NCI-H1694 treated with DMSO at 0.1 percent for 48 hours (cell line): ENCODE results near the gene SCTR.
A peak's percentile ranks its signal among the peaks of the same experiment; 100 is the strongest.

ENCODE experiments used
- DNase-seq: peaks from one replicate; lab custom pipeline; 2025; lab: John Stamatoyannopoulos, UW

The SCTR gene

DNA sequence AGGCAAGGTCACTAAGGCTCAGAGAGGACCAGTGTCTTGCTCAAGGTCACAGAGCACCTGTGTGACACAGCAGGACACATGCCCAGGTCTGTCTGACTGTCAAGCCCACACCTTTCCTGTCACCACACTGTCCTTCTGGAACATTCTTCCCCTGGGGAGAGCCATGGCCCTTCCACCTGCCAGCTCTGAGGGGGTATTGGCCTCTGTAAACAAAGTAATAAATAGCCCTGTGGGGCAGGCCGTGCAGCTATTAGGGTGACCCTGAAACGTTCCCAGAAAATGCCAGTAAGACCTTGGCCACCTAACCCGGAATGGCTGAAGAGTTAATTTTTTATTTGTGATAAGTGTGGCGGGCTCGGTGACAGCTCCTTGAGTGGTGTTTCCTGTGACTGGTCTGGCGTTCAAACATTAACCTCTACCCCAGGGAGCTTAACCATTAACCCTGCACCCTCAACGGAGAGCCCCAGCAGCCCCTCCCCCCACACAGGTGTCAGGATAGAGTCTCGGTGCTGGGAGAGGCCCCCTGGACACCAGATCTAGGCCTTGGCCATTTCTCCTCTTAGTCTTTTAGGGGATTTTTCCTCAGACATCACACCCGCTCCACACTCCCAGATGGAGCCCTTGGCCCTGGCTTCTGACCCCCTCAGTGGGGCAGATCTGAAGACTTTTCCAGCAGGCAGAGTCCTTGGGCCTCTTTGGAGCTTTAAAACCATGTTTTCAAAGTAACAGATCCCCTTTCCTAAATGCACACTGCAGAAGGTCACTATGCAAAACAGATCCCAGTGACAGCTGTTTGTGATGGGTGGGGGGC, 36.6 kb downstream of the SCTR start:
- DNase-seq: no peak

DNA sequence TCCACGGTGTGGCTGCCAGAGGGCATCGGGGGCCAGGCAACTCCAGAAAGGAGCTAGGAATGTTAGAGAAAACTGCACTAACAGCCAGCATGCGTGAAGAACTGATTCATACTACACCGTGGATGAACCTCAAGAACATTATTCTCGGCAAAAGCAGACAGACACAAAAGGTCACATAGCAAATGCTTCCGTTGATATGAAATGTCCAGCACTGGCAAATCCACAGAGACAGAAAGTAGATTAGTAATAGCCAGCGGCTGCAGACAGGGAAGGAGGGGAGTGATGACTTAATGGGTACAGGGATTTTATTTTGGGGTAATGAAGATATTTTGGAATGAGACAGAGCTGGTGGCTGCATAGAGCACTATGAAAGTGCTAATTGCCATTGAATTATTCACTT, 37.4 kb downstream of the SCTR start:
- DNase-seq: no peak

DNA sequence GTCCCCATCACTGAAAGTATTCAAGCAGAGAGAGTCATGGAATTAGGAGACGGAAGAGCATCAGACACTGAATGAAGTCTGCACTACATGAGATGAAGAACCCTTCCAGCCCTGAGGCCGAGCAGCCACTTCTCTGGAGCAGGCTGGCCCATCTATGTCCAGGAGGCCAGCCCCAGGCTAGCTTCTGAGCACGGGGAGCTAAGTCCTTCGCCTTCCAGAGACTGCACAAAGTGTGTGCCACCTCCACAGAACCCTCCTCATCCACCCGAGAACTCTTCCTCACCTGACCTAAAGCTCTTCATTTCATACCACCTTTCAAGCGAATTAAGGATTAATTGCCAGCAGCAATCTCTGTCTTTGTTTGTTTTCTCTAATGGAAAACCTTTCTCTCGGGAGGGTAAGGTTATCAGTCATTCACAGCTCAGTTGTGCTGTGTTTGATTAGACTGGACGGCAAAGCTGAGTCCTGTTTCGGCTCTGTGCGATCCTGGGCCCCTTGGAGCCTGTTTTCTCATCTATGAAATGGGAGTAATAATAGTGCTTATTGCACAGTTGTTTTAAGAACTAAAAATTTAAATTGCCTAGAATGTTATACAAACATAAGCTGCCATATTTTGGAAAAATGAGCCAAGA, 38.0 kb downstream of the SCTR start:
- no peak for DNase-seq

DNA sequence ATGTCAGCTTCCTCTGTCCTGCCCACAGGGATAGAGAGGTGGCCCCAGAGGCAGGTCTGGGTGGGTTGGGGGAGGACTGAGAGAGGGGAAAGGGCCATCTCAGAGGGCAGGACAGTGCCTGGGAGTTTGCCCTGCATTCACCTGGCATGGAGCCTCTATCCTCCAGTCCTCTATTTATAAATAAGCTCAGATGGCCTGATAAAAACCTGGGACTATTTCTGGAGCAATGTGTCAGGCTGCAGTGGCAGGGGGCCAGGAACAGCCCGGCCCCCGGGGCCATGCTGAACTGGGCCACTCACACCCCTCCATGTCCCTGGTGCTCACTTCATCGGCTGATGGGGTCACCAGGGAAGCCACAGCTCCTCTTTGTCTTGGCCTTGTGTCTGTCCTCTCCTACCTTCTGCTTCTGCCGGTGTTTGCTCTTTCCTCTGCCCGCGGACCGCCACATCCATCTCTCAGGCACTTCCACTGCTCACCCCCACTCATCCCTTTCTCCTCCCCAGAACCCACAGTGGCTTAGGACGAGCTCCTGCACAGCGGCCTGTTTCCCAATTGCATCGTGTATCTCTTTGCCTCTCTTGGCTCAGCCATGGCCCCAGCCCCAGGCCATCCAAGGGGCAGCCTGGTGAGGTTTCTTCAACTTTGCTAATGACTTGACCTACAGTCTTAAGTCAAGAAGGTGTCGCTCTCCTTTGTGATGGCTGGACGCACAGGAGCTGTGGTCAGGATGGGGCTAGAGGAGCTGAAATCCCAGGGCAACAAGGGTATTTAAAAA, 38.8 kb downstream of the SCTR start:
- no peak for DNase-seq

DNA sequence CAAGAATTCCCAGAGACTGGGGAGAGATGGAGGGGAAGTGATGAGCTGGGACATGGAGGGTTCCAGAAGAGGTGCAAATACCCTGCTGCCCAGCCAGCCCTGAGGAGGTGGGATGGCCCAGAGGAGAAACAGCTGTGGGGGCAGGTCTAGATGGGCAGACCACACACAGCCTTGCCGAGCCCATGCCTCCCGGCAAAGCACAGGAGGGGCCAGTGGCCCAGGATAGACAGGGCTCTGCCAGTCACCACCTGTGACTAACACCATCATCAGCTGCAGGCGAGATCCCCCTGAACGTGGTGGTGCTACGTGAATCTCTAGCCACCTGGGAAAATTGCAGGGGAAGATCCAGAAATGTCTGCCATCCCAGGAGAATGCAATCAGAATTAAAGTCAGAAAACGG, 39.4 kb downstream of the SCTR start:
- DNase-seq: no peak

DNA sequence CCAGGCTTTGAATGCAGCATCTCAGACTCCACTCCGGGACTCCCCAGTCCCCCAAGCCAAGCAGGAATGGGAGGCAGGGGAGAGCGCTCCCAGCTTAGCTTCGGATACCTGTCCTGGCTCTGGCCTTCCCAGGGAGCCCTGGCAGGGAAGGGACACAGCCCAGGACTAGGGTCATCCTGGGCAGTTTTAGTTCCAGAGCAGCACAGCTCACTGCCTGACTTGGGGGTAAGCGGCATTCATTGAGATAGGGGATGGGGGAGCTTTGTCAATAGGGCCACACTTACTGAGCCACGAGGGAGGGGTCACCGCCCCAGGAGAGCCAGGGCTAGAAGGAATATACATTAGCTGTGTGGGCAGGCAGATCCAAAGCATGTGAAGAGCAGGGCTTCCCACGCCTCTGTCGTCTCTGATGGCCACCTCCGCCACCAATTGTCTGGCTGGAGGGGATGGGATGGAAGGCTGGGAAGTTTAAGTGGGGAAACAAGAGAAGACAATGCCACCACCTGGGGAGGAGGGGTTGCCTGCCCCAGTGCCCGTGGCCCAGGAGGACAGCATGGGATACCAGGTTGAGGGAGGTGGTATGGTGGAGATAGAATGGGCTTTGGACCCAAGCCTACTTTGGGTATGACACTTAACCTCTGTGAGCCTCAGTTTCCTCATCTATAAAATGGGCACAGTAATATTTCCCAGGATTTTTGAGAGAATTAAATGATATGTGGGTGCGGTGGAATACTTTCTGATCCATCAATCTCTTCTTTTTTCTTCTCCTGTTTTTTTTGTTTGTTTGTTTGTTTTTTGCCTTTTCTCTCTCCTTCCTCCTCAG, 40.2 kb downstream of the SCTR start:
- DNase-seq: no peak

DNA sequence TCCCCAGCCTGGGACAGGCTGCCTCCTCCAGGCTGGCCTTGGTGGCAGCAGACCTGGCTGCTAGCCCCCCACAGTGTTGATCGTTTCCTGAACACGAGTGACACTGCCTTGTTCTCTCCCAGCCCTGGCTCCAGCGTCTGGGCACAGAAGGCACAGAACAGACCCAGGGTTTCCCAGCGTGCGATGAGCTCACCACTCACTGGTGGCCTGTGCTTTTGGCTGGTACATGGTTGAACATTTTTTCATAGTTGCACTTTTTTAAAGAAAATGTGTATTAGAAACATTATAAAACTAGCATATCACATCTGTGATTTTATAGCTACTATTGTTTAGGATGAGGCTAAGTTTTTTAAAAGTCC, 40.9 kb downstream of the SCTR start:
- DNase-seq: no peak

DNA sequence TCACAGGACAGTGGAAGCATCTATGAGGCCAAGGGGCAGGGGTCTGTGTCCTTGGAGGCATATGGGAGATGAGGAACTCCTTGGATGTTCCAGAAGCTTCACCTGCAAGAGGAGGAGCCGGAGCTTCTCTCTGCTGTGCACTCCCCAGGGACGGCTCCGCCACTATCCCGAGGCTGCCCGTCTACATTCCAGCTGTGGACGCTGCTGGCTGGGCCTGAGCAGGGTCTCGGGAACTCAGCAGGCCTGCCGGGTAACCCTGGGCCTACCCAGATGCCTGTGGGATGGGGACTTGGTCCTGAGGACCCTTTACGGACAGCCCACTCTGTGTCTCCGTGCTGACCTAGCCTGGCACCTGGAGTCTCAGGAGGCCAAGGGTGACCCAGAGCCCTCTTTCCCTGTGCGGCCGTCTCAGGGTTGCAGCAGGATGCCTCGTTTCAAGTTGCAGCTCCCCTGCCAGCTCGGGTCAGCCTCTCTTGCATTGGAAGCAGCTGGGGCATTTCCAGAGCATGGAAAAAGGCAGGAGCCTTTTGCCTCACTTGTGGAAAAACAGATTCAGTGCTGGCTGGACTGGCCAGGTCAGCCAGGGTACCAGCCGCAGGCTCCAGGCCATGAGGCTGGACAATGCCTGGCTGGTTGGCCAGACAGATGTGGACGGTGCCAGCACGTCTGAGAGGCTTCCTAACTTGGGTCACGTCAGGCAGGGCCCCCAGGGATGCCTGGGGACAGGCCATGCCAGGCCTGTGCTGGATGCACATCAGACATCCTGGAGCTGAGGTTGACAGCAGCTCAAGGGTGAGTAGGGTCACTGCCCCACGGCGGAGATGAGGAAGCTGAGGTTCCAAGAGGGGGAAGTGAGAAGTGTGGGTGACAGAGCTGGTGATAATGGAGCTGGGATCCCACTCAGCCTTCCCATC, 41.5 kb downstream of the SCTR start:
- DNase-seq: no peak

DNA sequence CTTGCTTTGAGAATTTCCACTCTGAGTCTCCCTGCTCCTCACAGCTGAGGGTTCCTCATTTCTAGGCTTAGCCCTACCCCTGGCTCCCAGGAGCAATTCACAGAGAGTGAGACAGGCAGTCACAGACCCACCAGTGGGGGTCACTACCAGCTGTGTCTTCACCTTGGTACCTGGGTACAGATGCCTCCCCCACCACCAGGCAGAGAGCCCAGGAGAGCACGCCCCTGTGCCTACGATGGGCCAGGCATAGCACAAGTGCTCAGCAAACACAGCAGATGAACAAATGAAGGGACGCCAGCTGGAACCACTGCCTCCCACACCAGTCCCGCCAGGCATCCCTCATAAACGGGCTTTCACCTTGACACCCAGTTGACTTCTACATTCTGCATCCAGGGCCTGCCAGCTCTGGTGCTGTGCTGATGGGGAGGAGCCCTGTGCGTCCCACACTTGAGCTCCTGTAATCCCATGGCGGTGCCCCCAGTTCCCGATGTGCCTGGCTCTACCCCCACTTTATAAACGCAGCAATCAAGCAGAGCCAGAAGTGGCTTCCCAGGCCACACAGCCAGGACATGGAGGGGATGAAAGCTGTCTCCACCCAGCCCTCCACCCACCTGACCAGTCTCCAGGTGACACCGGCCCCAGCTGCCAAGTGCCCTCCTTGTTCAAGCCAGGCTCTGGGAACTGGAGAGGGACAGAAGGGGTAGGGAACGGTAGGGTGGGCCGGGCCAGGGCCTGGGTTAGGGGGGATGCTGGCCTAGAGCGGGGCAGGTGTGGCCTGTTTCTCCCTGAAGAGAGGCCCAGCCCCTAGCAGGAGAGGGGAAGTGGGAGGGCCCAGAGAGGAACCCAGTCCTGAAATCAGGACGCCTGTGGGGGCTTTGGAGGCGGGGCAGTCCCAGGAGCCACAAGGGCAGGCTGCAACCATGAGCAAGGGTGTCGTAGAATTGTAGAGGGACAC, 42.5 kb downstream of the SCTR start:
- DNase-seq: no peak

DNA sequence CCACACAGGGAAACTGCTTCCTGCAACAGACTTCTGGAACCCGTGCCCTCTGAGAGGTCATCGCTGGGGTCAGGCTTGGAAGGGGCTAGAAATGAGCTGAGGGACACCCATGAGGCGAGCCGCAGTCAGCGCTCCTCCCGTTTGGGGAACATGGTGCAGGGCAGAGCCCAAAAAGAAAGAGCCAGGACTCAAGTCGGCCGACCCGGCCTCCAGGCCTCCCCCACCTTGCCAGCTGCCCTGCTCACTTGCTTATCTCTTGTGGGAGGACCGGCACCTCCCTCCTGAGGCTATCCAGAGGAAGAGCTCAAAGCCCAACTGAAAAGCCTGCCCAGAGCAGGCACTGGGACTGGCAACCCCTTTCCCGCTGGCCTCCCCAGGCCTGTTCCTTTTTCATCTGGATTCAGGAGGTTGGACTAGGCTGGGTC, 43.6 kb downstream of the SCTR start:
- no peak for DNase-seq

DNA sequence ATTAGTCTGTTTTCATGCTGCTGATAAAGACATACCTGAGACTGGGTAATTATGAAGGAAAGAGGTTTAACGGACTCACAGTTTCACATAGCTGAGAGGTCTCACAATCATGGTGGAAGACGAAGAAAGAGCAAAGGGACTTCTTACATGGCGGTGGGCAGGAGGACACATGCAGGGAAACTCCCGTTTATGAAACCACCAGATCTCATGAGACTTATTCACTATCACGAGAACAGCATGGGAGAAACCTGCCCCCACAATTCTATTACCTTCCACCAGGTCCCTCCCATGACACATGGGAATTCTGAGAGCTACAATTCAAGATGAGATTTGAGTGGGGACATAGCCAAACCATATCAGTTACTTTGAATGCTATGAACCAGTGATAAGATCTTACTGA, 44.1 kb downstream of the SCTR start:
- no peak for DNase-seq

DNA sequence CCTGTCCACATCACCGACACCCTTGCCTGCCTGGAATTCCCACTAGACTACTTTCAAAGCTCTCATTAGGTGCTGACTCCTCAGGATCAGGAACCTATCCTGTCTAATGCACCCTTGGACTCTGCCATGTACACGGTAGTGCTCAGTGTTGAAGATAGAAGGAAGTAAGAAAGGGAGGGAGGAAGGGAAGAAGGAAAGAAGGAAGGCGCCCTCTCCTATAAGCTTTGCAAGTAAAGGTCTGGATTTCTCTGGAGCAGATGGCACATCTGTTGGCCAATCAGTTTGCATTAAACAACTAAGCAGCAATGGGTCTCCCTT, 45.3 kb downstream of the SCTR start:
- no peak for DNase-seq

DNA sequence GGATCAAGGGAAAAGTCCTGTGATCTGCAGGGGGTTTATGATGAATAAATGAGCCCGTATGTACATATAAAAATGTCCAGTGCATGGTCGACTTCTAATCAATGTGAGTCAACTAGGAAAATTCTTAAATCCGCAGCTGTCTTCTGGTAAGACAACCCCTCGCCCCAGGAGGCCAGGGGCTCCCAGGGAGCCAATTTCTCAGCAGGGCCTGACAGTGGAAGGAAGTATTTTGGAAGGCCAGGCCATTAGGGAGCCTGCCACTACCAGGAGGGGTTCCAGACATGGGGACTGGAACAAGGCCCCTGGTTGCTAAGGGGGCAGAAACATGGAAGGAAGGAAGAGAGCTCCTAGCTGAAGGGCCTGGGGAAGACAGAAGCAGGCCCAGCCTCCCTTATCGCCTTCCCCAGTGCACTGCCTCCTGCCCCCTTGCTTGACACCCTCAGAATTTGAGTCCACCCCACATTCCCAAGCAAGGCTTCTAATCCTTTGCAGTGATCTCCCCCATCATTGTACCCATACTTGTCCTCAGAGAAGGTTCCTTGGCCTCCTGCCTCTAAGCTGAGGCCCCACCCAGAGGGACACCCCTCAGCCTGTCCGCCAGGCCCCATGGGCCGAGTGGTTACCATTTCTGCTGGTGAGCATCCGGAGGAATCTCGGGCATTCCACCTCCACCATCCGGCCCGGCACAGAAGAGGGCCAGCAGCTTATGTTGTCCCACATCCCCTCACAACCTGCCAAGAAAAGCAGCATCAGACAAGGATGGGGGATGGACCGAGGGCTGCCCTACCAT, 45.9 kb downstream of the SCTR start:
- DNase-seq: no peak

DNA sequence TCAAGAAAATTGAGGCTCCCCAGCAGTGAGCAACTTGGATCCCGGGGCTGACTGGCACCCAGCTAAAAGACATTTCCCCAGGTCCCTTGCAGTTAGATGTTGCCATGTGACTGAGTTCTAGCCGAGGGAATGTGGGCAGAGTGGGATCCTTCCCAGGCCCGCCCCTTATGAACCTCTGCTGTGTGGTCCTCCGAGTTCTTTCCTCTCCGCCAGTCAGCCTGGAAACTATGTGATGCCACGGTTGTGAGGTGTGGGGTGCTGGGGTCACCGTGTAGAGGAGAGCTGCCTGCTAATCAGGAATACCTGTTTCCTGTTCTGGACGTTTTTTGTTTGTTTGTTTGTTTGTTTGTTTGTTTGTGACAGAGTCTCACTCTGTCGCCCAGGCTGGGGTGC, 47.2 kb downstream of the SCTR start:
- no peak for DNase-seq

DNA sequence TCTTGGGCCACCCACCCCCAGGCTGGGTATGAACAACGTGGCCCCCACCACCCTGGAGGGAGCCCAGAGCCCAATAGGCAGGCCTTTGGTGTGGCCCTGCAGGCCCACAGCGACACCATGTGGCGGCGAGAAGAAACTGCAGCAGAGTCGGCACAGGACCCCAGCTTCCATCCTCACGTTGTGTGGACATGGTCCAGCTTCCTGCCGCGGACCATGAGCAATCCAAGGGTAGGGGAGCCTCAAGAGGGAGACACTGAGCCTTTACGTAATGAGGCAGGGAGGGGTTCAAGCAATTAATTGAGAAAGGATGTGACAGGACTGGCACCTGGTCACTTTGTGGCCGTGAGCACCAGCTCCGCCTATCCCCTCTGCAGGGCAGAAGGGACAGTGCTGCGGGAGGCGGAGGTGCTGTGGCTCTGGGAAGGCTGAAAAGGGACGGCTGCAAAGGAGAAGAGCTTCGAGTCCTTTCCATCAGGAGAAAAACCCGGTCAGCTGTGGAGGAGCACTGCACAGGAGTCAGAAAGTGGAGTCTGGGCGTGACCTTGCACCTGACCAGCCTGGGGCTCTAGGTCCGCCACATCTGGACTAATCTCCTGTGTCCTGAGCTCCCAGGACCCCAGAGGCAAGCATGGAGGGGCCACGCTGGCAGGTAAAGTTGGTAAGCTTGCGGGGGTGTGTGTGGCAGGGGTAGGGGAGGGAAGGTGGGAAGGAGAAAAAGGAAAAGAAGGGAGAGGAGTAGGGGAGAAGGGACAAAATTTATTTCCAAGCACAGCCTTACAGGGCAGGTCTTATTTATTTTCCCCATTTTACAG, 47.8 kb downstream of the SCTR start:
- DNase-seq: peak; percentile 61

DNA sequence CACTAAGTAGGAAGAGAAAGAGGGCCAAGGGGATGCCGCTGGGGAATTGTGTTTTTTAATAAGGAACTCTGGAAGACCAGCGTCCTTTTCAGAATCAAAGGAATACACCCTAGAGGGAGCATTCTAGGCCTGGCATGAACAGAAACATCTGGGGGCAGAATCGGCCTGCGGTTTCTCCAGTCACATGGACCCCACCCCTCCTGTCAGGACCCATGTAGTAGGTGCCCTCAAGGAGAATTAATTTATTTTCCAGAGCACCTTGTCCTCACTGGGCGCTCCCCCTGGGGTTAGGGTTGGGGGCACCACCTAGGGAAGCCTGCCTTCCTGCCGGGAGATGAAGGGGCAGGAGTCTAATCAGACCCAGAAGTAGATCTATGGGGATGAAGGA, 48.4 kb downstream of the SCTR start:
- no peak for DNase-seq

DNA sequence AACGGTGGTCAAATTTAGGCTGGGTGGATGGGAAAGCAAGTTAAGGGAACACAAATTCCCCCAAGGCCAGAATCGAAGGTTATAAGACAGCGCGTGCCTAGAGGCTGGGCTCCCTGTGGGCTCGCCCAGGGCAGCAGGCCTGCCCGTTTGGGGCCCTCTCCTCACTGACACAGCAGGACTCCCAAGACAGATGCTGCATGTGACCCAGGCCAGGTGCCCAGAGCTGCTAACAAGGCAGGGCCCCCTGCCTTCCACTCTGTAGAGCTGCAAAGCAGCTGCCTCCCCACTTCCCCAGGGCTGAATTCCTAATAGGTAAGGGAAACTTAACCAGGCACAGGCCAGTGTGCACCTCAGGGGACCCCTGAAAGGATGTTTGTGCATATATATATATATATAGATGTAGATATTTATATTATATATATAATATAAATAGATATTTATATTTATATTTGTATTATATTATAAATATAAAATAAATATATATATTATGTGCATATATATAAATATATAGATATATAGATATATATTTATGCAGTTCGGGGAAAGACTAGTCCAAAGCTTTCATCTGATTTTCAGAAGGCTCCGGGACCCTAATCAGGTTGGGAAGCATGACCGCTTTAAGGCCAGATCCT, 48.9 kb downstream of the SCTR start:
- DNase-seq: peak; percentile 17
